HCT116 (cell line): Measurements from ENCODE around the gene SLC10A6. TPM values are rescaled to one million over a fixed set of nuclear protein-coding genes. Genes with fewer than 3 reads are reported as not detected.

Source experiments
- ATAC-seq: fragments of 200-7000 bp; cut with Tn5 transposase; 2 replicates; pipeline ENCODE4 v1.9.1; 2020; ENCODE audit warnings: mild to moderate bottlenecking, moderate library complexity
- BruUV-seq: library from RNA; stranded (reverse); fragments of 400-500 nt; replicated peaks from 2 replicates; lab custom pipeline; 2021; lab: Mats Ljungman, UMichigan
- CTCF ChIA-PET: fragments of 300-600 bp; sonication (Branson Sonifier 250); formaldehyde crosslinking; loops from one replicate; lab custom pipeline; 2021; ENCODE audit warnings: antibody characterized with exemption; lab: Charles Lee
- POLR2A ChIA-PET: fragments of 300-600, 350-600 bp; sonication (Branson Sonifier 250); formaldehyde crosslinking; loops from one replicate; lab custom pipeline; 2021; ENCODE audit warnings: antibody characterized with exemption; lab: Charles Lee
- RAD21 ChIA-PET, 2 experiments: fragments of 300-600 bp; sonication (Branson Sonifier 250); formaldehyde crosslinking; loops; one replicate each; lab custom pipeline; 2023; ENCODE audit warnings: low total read pairs in 2 of 2; ENCODE audit not compliant: uncharacterized antibody in 2 of 2, unreplicated experiment in 2 of 2, low non-redundant PET in 1 of 2; lab: Charles Lee
- DNase-seq: peaks from one replicate; pipeline ENCODE4 v3.0.0-alpha.2; 2010; ENCODE audit warnings: low read depth, low spot score
- H2AFZ ChIP-seq: fragments of 200-600 bp; shearing (Covaris generic), sonication (generic); 2 replicates; pipeline ENCODE4 v1.6.1; 2017; ENCODE audit warnings: low read depth, mixed run types, mixed read lengths, antibody characterized with exemption, low read length; ENCODE audit not compliant: poor library complexity, severe bottlenecking
- H3K27ac ChIP-seq: 2 replicates; pipeline ENCODE4 v1.5.1; 2012; ENCODE audit warnings: low read depth, low read length
- H3K27me3 ChIP-seq: fragments of 200-600 bp; sonication (generic); 2 replicates; pipeline ENCODE4 v1.6.1; 2016; ENCODE audit warnings: mixed run types, low read length, mixed read lengths; ENCODE audit not compliant: insufficient read depth
- H3K36me3 ChIP-seq, 2 experiments: fragments of 200-500 bp in 1 of 2; fragments of 200-600 bp in 1 of 2; sonication (Bioruptor generic) in 1 of 2; sonication (generic) in 1 of 2; 2 replicates each; pipeline versions ENCODE4 v1.5.1 to v1.6.1; 2014 to 2016; ENCODE audit warnings: low read length in 2 of 2, inconsistent platforms in 1 of 2, mixed read lengths in 1 of 2, mixed run types in 1 of 2; ENCODE audit not compliant: insufficient read depth in 2 of 2, control insufficient read depth in 1 of 2
- H3K4me1 ChIP-seq, 2 experiments: fragments of 200-600 bp in 1 of 2; sonication (generic) in 1 of 2; 2 replicates each; pipeline versions ENCODE4 v1.5.1 to v1.6.1; 2012 to 2017; ENCODE audit warnings: low read length in 2 of 2, inconsistent platforms in 1 of 2, mild to moderate bottlenecking in 1 of 2, mixed read lengths in 1 of 2, mixed run types in 1 of 2, moderate library complexity in 1 of 2; ENCODE audit not compliant: insufficient read depth in 2 of 2, control insufficient read depth in 1 of 2
- H3K4me2 ChIP-seq: fragments of 200-600 bp; sonication (generic); 2 replicates; pipeline ENCODE4 v1.6.1; 2017; ENCODE audit warnings: mixed run types, low read length, mixed read lengths
- H3K4me3 ChIP-seq, 2 experiments: fragments of 200-600 bp in 1 of 2; sonication (generic) in 1 of 2; replicated peaks in 1 of 2; 2 replicates each; pipeline ENCODE4 v1.5.1; 2011 to 2016; ENCODE audit warnings: low read length in 2 of 2, control low read depth in 1 of 2, low read depth in 1 of 2, mild to moderate bottlenecking in 1 of 2, mixed read lengths in 1 of 2, mixed run types in 1 of 2
- H3K79me2 ChIP-seq: fragments of 200-600 bp; sonication (generic); 2 replicates; pipeline ENCODE4 v1.6.1; 2017; ENCODE audit warnings: mild to moderate bottlenecking, mixed run types, low read length, moderate library complexity, mixed read lengths; ENCODE audit not compliant: insufficient read depth
- H3K9ac ChIP-seq: fragments of 200-600 bp; sonication (generic); 2 replicates; pipeline ENCODE4 v1.6.1; 2016; ENCODE audit warnings: low read length, mixed read lengths
- H3K9me2 ChIP-seq: fragments of 200-600 bp; sonication (generic), shearing (Covaris generic); 2 replicates; pipeline ENCODE4 v1.6.1; 2017; ENCODE audit warnings: mixed run types, mild to moderate bottlenecking, moderate library complexity; ENCODE audit not compliant: insufficient read depth
- H3K9me3 ChIP-seq, 2 experiments: fragments of 200-500 bp in 1 of 2; fragments of 200-600 bp in 1 of 2; sonication (Bioruptor generic) in 1 of 2; sonication (generic) in 1 of 2; 2 replicates each; pipeline ENCODE4 v1.6.1; 2014 to 2017; ENCODE audit warnings: low read length in 2 of 2, mixed read lengths in 2 of 2, inconsistent platforms in 1 of 2, low read depth in 1 of 2, mild to moderate bottlenecking in 1 of 2, mixed run types in 1 of 2, moderate library complexity in 1 of 2; ENCODE audit not compliant: control insufficient read depth in 1 of 2, insufficient read depth in 1 of 2
- H4K20me1 ChIP-seq: fragments of 200-600 bp; sonication (generic), shearing (Covaris generic); 2 replicates; pipeline ENCODE4 v1.6.1; 2017; ENCODE audit warnings: mixed run types, mild to moderate bottlenecking, moderate library complexity; ENCODE audit not compliant: insufficient read depth
- CEBPB ChIP-seq: IDR thresholded peaks from 2 replicates; pipeline ENCODE4 v1.6.1; 2012; ENCODE audit warnings: low read depth
- CTCF ChIP-seq, 3 experiments: fragments of 200-600 bp in 1 of 3; sonication (generic) in 1 of 3; IDR thresholded peaks in 2 of 3; conservative IDR thresholded peaks in 1 of 3; 2 replicates each; pipeline ENCODE4 v1.5.1; 2012 to 2017; ENCODE audit warnings: low read depth in 2 of 3, low read length in 2 of 3, antibody characterized with exemption in 1 of 3, borderline replicate concordance in 1 of 3, control low read depth in 1 of 3, mild to moderate bottlenecking in 1 of 3, mixed read lengths in 1 of 3, mixed run types in 1 of 3, moderate library complexity in 1 of 3; ENCODE audit not compliant: insufficient read depth in 1 of 3
- EGR1 ChIP-seq: IDR thresholded peaks from 2 replicates; pipeline ENCODE4 v1.6.1; 2012; ENCODE audit warnings: low read depth
- ELF1 ChIP-seq: IDR thresholded peaks from 2 replicates; pipeline ENCODE4 v1.6.1; 2012; ENCODE audit warnings: low read depth, borderline replicate concordance
- EZH2 ChIP-seq: fragments of 200-600 bp; sonication (generic); IDR thresholded peaks from 2 replicates; pipeline ENCODE4 v1.6.1; 2017; ENCODE audit warnings: antibody characterized with exemption, mixed run types
- FOSL1 ChIP-seq: IDR thresholded peaks from 2 replicates; pipeline ENCODE4 v1.6.1; 2012; ENCODE audit warnings: low read depth
- REST ChIP-seq: IDR thresholded peaks from 2 replicates; pipeline ENCODE4 v1.6.1; 2012; ENCODE audit warnings: low read depth
- SP1 ChIP-seq: IDR thresholded peaks from 2 replicates; pipeline ENCODE4 v1.6.1; 2012; ENCODE audit warnings: low read depth
- SRF ChIP-seq: IDR thresholded peaks from 2 replicates; pipeline ENCODE4 v1.6.1; 2012; ENCODE audit warnings: low read depth
- TCF7L2 ChIP-seq: IDR thresholded peaks from 2 replicates; pipeline ENCODE4 v1.7.0; 2011; ENCODE audit warnings: borderline replicate concordance, inconsistent platforms; ENCODE audit not compliant: insufficient read depth, insufficient read length; ENCODE audit errors: extremely low read depth
- YY1 ChIP-seq: IDR thresholded peaks from 2 replicates; pipeline ENCODE4 v1.6.1; 2011; ENCODE audit warnings: low read length, low read depth, moderate library complexity, mild to moderate bottlenecking; ENCODE audit not compliant: insufficient replicate concordance; ENCODE audit errors: extremely low read depth
- ZFX ChIP-seq: fragments of 450-650 bp; IDR thresholded peaks from 2 replicates; pipeline ENCODE4 v1.6.1; 2017
- ZNF274 ChIP-seq: fragments of 200-500 bp; sonication (Bioruptor generic); IDR thresholded peaks from 2 replicates; pipeline ENCODE4 v1.6.1; 2014; ENCODE audit warnings: mild to moderate bottlenecking, low read depth, low read length, inconsistent platforms
- intact Hi-C: fragments of 100-400 bp; cut with micrococcal nuclease; formaldehyde crosslinking; loops from 2 replicates; pipeline ENCODE4 v1.10.0; 2022
- total RNA-seq: library from RNA; stranded (reverse); gene quantifications from one replicate; pipeline ENCODE4 v1.2.1, GENCODE V29; 2021; ENCODE audit not compliant: unreplicated experiment
- TF ChIP-seq, protein P1 (sequence below): IDR thresholded peaks from 2 replicates; pipeline ENCODE4 v1.6.1; 2012
- TF ChIP-seq, protein P2 (sequence below): IDR thresholded peaks from 2 replicates; pipeline ENCODE4 v1.6.1; 2012

SLC10A6 gene
- total RNA-seq, 1 experiment from 2014 or later: not detected

GRCh38 chr4:86848136-86848535, 1.0 kb downstream of the SLC10A6 start:
- no peak for DNase-seq
- no peaks in the 10 kb centered on the region for H3K9me2 ChIP-seq
- no peak overlapping the region for H3K27ac ChIP-seq
- no peaks in the 10 kb centered on the region for H3K36me3 ChIP-seq
- no peaks in the 10 kb centered on the region for H4K20me1 ChIP-seq
- no peaks in the 10 kb centered on the region for H3K4me1 ChIP-seq
- no peaks in the 10 kb centered on the region for H3K27me3 ChIP-seq
- H3K9me3 ChIP-seq: no peaks in the 10 kb centered on the region
- intact Hi-C loops: no loop called here
- no peak for ATAC-seq
- BruUV-seq: no TSS peak
- CTCF ChIA-PET: no interaction called here
- no peaks in the 10 kb centered on the region for H3K79me2 ChIP-seq
- RAD21 ChIA-PET: no interaction called here
- TF ChIP-seq YY1: no peak
- TF ChIP-seq, protein P1, sequence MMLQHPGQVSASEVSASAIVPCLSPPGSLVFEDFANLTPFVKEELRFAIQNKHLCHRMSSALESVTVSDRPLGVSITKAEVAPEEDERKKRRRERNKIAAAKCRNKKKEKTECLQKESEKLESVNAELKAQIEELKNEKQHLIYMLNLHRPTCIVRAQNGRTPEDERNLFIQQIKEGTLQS: no peak
- TF ChIP-seq, protein P2, sequence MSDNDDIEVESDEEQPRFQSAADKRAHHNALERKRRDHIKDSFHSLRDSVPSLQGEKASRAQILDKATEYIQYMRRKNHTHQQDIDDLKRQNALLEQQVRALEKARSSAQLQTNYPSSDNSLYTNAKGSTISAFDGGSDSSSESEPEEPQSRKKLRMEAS: no peak
- TF ChIP-seq CEBPB: no peak
- TF ChIP-seq EGR1: no peak
- no peak for TF ChIP-seq EZH2
- H3K4me3 ChIP-seq: no peak overlapping the region
- no peak overlapping the region for H3K4me2 ChIP-seq
- H2AFZ ChIP-seq: no peak overlapping the region
- H3K9ac ChIP-seq: no peak overlapping the region
- POLR2A ChIA-PET: no interaction called here

DNA sequence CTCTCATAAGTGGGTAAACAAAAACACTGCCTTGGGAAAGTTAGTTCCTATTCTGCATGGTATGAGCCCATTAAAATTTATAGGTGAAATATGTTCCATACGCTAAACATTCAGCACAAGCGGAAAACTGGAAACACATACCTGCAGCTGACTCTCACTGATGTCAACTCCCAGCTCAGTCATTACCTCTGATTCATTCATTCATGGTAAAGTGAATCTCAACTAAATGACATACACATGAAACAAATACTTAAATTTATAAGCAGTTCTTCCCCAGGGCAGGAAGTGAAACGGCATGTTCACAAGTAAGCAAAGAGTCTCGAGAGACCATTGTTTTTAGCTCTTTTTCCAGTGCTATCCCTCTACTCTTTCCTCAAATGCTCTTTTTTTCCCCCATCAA, 1.6 kb downstream of the SLC10A6 start:
- intact Hi-C loops: no loop called here
- ChIA-PET RAD21 (no interaction called here), CTCF (no interaction called here), POLR2A (no interaction called here)
- H3K4me1 ChIP-seq: no peaks in the 10 kb centered on the region
- H3K27me3 ChIP-seq: no peaks in the 10 kb centered on the region
- no peak for DNase-seq
- H3K79me2 ChIP-seq: no peaks in the 10 kb centered on the region
- no peak for ATAC-seq
- no peak overlapping the region for H3K27ac ChIP-seq
- no TSS peak for BruUV-seq
- no peaks in the 10 kb centered on the region for H3K9me2 ChIP-seq
- H4K20me1 ChIP-seq: no peaks in the 10 kb centered on the region
- no peaks in the 10 kb centered on the region for H3K9me3 ChIP-seq
- H3K4me2 ChIP-seq: no peak overlapping the region
- H3K9ac ChIP-seq: no peak overlapping the region
- no peaks in the 10 kb centered on the region for H3K36me3 ChIP-seq
- no peak overlapping the region for H3K4me3 ChIP-seq
- H2AFZ ChIP-seq: no peak overlapping the region
- TF ChIP-seq SRF (no peak), YY1 (no peak), FOSL1 (no peak), CTCF (IDR thresholded peaks at IDR 0.05 in 2 of 3, conservative IDR thresholded peaks at IDR 0.05 in 1 of 3; ENCODE audit: borderline replicate concordance in 1 of 3, insufficient read depth in 1 of 3, low read depth in 2 of 3, low read length in 2 of 3) (no peak), EZH2 (no peak), REST (no peak), SP1 (no peak), ZFX (no peak), ZNF274 (no peak), CEBPB (no peak), TCF7L2 (no peak), ELF1 (no peak)
- TF ChIP-seq, protein P1: no peak
